Measurements from ENCODE around the gene GANC.

- TF ChIP-seq CTCF (IDR thresholded peaks at IDR 0.05) = no peak
- TF ChIP-seq POLR2A (IDR thresholded peaks at IDR 0.05) = no peak
These were observed 105.0 kb downstream of the GANC start for GRCh38 chr15:42378011-42378410.
